GM11168 (cell line): ENCODE results near the gene UPK3BL2.
"Not testable (repeated sequence)": the region's sequence is repeated elsewhere in the genome, so short reads cannot be mapped to it uniquely, and the experiment has no call there.

Source experiments
- in situ Hi-C: fragments of 300-500 bp; cut with MboI; formaldehyde crosslinking; loops from one replicate; pipeline ENCODE4 v1.12.0; 2022; ENCODE audit warnings: low sequenced_read_pairs; ENCODE audit not compliant: unreplicated experiment

UPK3BL2 gene

GRCh38 chr7:102532127-102532526 is 11.4 kb downstream of the UPK3BL2 start:
- in situ Hi-C loops = not testable (repeated sequence)

- in situ Hi-C loops = not testable (repeated sequence)
Measured at GRCh38 chr7:102531583-102531982, 11.9 kb downstream of the UPK3BL2 start.

- in situ Hi-C loops = not testable (repeated sequence)
Measured at GRCh38 chr7:102527822-102528793, 15.4 kb downstream of the UPK3BL2 start.

GRCh38 chr7:102527182-102527581 is 16.3 kb downstream of the UPK3BL2 start:
- in situ Hi-C loops = not testable (repeated sequence)

GRCh38 chr7:102524803-102525202 is 18.7 kb downstream of the UPK3BL2 start:
- in situ Hi-C loops = loop anchor here (25.0 kb wide), 1 partner anchor 87 kb away; the partner anchor contains the start of gene RASA4

GRCh38 chr7:102520797-102521196 is 22.7 kb downstream of the UPK3BL2 start:
- in situ Hi-C loops = loop anchor here (25.0 kb wide), 1 partner anchor 92 kb away; the partner anchor contains the start of gene RASA4

- in situ Hi-C loops = loop anchor here (25.0 kb wide), 1 partner anchor 95 kb away; the partner anchor contains the start of gene RASA4
Measured at GRCh38 chr7:102517550-102518147, 25.8 kb downstream of the UPK3BL2 start, which contains the start of gene RASA4B. Gene RASA4B, minus strand, starts transcription at chr7:102517777. Its CDS starts 67 bp downstream, at chr7:102517710.

GRCh38 chr7:102516951-102517350 is 26.5 kb downstream of the UPK3BL2 start:
- in situ Hi-C loops = loop anchor here (25.0 kb wide), 1 partner anchor 95 kb away; the partner anchor contains the start of gene RASA4

GRCh38 chr7:102515889-102516288 is 27.6 kb downstream of the UPK3BL2 start:
- in situ Hi-C loops = loop anchor here (25.0 kb wide), 1 partner anchor 96 kb away; the partner anchor contains the start of gene RASA4

- in situ Hi-C loops = loop anchor here (25.0 kb wide), 1 partner anchor 97 kb away; the partner anchor contains the start of gene RASA4
Measured at GRCh38 chr7:102514881-102515721, 28.4 kb downstream of the UPK3BL2 start.

GRCh38 chr7:102512642-102513221 is 30.8 kb downstream of the UPK3BL2 start:
- in situ Hi-C loops = loop anchor here (25.0 kb wide), 1 partner anchor 100 kb away; the partner anchor contains the start of gene RASA4

GRCh38 chr7:102511860-102512522 is 31.5 kb downstream of the UPK3BL2 start:
- in situ Hi-C loops = loop anchor here (25.0 kb wide), 1 partner anchor 100 kb away; the partner anchor contains the start of gene RASA4

- in situ Hi-C loops = loop anchor here (25.0 kb wide), 1 partner anchor 102 kb away; the partner anchor contains the start of gene RASA4
Measured at GRCh38 chr7:102510575-102510974, 32.9 kb downstream of the UPK3BL2 start.

- in situ Hi-C loops = loop anchor here (25.0 kb wide), 1 partner anchor 105 kb away; the partner anchor contains the start of gene RASA4
Measured at GRCh38 chr7:102507410-102508088, 35.9 kb downstream of the UPK3BL2 start.

GRCh38 chr7:102505298-102506185 is 38.0 kb downstream of the UPK3BL2 start:
- in situ Hi-C loops = loop anchor here (25.0 kb wide), 1 partner anchor 107 kb away; the partner anchor contains the start of gene RASA4

GRCh38 chr7:102503141-102503540 is 40.4 kb downstream of the UPK3BL2 start:
- in situ Hi-C loops = loop anchor here (25.0 kb wide), 1 partner anchor 109 kb away; the partner anchor contains the start of gene RASA4

GRCh38 chr7:102498321-102498720 is 45.2 kb downstream of the UPK3BL2 start:
- in situ Hi-C loops = not testable (repeated sequence)
